Skeletal muscle satellite cell (primary cell): ENCODE results near the gene METTL1.
A peak's percentile ranks its signal among the peaks of the same experiment; 100 is the strongest.

Experiments
- H3K27me3 ChIP-seq: 2 replicates; pipeline ENCODE4 v1.7.0; 2013; ENCODE audit warnings: low read length; ENCODE audit not compliant: control insufficient read depth, insufficient read depth
- H3K36me3 ChIP-seq: 2 replicates; pipeline ENCODE4 v1.7.0; 2013; ENCODE audit warnings: mild to moderate bottlenecking, control low read depth, low read length; ENCODE audit not compliant: insufficient read depth
- H3K4me1 ChIP-seq: 2 replicates; pipeline ENCODE4 v1.7.0; 2013; ENCODE audit warnings: low read length; ENCODE audit not compliant: control insufficient read depth, insufficient read depth
- H3K4me2 ChIP-seq: 2 replicates; pipeline ENCODE4 v1.7.0; 2013; ENCODE audit warnings: mild to moderate bottlenecking, low read length
- H3K4me3 ChIP-seq: 2 replicates; pipeline ENCODE4 v1.7.0; 2013; ENCODE audit warnings: low read length
- H3K9ac ChIP-seq: 2 replicates; pipeline ENCODE4 v1.7.0; 2013; ENCODE audit warnings: mild to moderate bottlenecking, low read depth, low read length, moderate library complexity
- H3K9me3 ChIP-seq: replicated peaks from 2 replicates; pipeline ENCODE4 v1.7.0; 2013; ENCODE audit warnings: mild to moderate bottlenecking, control low read depth, low read length

The METTL1 gene

DNA sequence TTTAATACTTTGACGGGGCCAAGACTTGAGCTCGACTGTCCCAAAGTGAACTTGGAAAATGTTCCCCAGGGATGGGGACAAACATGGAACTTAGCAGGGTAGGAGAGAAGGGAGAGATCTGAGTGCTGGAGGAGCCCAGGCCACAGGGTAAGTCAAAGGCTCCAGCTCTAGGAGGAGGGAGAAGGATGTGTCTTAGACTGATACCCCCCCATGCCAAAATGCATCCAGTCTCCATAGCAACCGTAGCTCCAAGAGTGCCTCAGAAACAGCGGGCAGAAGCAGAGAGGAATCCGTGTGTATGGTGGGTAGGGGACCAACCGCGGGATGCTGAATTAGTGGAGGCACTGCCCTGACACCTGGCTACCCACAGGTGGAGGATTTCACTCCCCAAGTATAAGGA, 32.5 kb downstream of the METTL1 start:
- H3K4me3 ChIP-seq: no peak overlapping the region
- no peaks in the 10 kb centered on the region for H3K9me3 ChIP-seq
- no peak overlapping the region for H3K4me2 ChIP-seq
- H3K4me1 ChIP-seq: peaks cover 19% of the 10 kb centered on the region
- no peak overlapping the region for H3K9ac ChIP-seq
- no peaks in the 10 kb centered on the region for H3K36me3 ChIP-seq
- H3K27me3 ChIP-seq: peaks cover 72% of the 10 kb centered on the region

DNA sequence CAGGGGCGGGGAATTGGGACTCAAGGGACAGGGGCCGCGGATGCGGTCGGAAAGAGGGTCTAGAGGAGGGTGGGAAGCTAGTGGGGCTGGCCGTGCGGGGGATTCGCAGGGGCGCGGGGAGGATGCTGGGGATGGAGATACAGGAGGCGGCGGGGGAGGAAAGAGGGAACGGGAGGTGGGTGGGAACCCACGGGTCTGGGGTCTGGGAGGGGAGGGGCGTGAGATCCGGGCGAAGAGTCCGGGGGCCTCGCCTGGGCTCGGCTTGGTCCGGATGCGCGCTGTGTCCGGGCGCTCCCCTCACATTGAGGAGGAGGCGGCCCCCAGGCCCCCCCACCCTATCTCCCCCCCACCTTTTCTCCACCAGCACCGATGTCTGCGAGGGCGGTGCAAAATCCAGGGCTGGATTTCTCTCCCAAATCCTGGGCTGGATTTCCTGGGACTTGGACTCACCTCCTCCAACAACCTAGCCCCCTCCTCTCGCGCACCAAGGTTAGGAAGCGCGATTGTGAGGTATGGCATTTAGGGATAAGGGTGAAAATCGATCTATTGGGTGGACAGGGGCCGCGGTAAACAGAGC, 33.2 kb downstream of the METTL1 start, which contains the start of gene AGAP2:
Gene AGAP2 (minus strand): TSS at position 82 of the 577 bp plus-strand sequence. CDS start 496 bp downstream, outside the sequence.
- peak within 1 kb of the TSS; percentile 42 for H3K4me3 ChIP-seq

DNA sequence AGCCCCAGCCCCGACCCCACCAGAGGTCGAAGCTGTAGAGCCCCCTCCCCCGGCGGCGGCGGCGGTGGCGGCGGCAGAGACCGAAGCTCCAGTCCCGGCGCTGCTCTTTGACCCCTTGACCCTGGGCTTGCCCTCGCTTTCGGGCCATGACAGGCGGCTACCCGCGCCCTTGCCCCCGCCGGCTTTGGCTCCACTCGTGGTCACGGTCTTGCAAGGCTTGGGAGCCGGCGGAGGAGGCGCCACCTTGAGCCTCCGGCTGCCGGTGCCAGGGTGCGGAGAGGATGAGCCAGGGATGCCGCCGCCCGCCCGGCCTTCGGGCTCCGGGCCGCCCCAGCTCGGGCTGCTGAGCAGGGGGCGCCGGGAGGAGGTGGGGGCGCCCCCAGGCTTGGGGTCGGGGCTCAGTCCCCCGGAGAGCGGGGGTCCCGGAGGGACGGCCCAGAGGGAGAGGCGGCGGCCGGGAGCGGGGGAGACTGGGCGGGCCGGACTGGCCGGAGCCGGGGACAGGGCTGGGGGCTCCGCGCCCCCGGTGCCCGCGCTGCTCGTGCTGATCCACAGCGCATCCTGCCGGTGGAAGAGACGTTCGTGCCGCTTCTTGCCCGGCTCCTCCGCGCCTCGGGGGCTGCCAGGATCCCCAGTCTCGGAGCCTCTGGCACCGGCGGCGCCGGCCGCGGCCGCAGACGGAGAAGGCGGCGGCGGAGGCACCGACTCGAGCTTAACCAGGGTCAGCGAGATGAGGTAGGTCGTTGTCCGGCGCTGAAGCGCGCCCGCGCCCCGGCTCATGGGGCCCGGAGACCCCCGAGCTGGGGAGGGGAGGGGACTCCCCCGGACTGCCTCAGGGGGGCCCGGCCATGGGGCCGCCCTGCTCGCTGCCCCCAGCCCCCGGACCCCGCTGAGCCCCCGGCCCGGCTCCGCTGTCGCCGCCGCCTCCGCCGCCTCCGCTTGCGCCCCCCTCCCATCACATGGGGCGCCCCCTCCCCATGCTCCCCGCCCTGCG, 34.1 kb downstream of the METTL1 start:
- peaks cover 19% of the 10 kb centered on the region for H3K4me1 ChIP-seq
- no peak overlapping the region for H3K9ac ChIP-seq
- H3K4me3 ChIP-seq: peak overlapping the region; percentile 42
- H3K36me3 ChIP-seq: no peaks in the 10 kb centered on the region
- H3K4me2 ChIP-seq: peak overlapping the region; percentile 79
- no peaks in the 10 kb centered on the region for H3K9me3 ChIP-seq
- peaks cover 84% of the 10 kb centered on the region for H3K27me3 ChIP-seq

More for the DNA sequence above, 33.2 kb downstream of the METTL1 start, which contains the start of gene AGAP2:
- H3K27me3 ChIP-seq: peaks cover 78% of the 10 kb centered on the region
- peaks cover 19% of the 10 kb centered on the region for H3K4me1 ChIP-seq
- peak within 1 kb of the TSS; percentile 79 for H3K4me2 ChIP-seq
- no peaks in the 10 kb centered on the region for H3K9me3 ChIP-seq
- no peaks in the 10 kb centered on the region for H3K36me3 ChIP-seq
- H3K9ac ChIP-seq: no peak within 1 kb of the TSS

GRCh38 chr12:57736741-57737466, 35.0 kb downstream of the METTL1 start:
- Histone ChIP-seq H3K27me3 (peaks cover 82% of the 10 kb centered on the region), H3K9ac (no peak overlapping the region), H3K4me1 (peaks cover 19% of the 10 kb centered on the region), H3K9me3 (no peaks in the 10 kb centered on the region), H3K36me3 (no peaks in the 10 kb centered on the region), H3K4me2 (peak overlapping the region; percentile 82), H3K4me3 (no peak overlapping the region)

DNA sequence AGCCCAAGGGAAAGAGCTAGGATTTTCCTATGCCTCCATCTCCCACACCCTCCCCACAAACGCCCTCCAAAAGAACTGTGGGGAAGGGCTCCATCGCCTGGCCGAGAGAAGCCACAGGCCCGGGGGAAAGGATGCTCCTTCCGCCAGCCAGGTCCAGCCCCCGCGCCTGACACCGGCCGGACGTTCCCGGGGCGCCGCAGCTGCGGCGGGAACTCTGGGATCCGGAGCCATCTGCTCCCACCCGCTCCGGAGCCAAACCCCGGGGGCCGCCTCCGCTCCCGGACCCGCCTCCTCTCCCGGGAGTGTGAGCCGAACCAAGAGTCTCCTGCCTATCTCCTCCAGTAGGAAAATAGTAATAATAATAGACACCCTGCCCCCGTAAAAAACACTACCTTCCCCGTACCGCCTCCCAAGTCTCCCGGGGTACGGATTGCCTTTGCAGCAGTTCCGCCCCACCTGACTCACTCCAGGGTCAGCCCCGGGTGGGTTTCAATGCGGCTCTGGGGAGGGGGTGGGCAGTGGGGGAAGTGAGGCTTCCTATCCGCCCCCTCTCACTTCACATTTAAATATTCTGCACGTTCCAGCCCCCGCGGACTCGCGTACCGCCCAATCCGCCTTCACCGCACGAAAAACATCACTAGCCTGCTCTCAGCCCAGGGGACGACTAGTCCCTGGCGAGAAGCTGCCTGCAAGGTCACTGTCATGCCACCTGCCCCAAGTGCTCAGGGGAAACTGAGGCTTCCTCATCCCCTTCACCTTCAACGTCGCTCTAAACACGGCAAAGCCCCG, 35.8 kb downstream of the METTL1 start:
- H3K36me3 ChIP-seq: no peaks in the 10 kb centered on the region
- peak overlapping the region; percentile 21 for H3K9ac ChIP-seq
- peaks cover 19% of the 10 kb centered on the region for H3K4me1 ChIP-seq
- peak overlapping the region; percentile 58 for H3K4me3 ChIP-seq
- peaks cover 75% of the 10 kb centered on the region for H3K27me3 ChIP-seq
- no peaks in the 10 kb centered on the region for H3K9me3 ChIP-seq
- peak overlapping the region; percentile 82 for H3K4me2 ChIP-seq

- no peak overlapping the region for H3K9ac ChIP-seq
- no peaks in the 10 kb centered on the region for H3K36me3 ChIP-seq
- peaks cover 19% of the 10 kb centered on the region for H3K4me1 ChIP-seq
- peak overlapping the region; percentile 82 for H3K4me2 ChIP-seq
- H3K9me3 ChIP-seq: no peaks in the 10 kb centered on the region
- H3K4me3 ChIP-seq: peak overlapping the region; percentile 58
- peaks cover 68% of the 10 kb centered on the region for H3K27me3 ChIP-seq
Measured at GRCh38 chr12:57735198-57735855, 36.6 kb downstream of the METTL1 start.

GRCh38 chr12:57734591-57734990, 37.3 kb downstream of the METTL1 start:
- Histone ChIP-seq H3K36me3 (no peaks in the 10 kb centered on the region), H3K9me3 (no peaks in the 10 kb centered on the region), H3K27me3 (peaks cover 64% of the 10 kb centered on the region), H3K4me3 (no peak overlapping the region), H3K4me2 (no peak overlapping the region), H3K4me1 (peaks cover 19% of the 10 kb centered on the region), H3K9ac (no peak overlapping the region)

GRCh38 chr12:57733928-57734327, 38.0 kb downstream of the METTL1 start:
- H3K9ac ChIP-seq: no peak overlapping the region
- no peaks in the 10 kb centered on the region for H3K36me3 ChIP-seq
- no peaks in the 10 kb centered on the region for H3K9me3 ChIP-seq
- H3K4me3 ChIP-seq: no peak overlapping the region
- peaks cover 19% of the 10 kb centered on the region for H3K4me1 ChIP-seq
- peaks cover 57% of the 10 kb centered on the region for H3K27me3 ChIP-seq
- no peak overlapping the region for H3K4me2 ChIP-seq

DNA sequence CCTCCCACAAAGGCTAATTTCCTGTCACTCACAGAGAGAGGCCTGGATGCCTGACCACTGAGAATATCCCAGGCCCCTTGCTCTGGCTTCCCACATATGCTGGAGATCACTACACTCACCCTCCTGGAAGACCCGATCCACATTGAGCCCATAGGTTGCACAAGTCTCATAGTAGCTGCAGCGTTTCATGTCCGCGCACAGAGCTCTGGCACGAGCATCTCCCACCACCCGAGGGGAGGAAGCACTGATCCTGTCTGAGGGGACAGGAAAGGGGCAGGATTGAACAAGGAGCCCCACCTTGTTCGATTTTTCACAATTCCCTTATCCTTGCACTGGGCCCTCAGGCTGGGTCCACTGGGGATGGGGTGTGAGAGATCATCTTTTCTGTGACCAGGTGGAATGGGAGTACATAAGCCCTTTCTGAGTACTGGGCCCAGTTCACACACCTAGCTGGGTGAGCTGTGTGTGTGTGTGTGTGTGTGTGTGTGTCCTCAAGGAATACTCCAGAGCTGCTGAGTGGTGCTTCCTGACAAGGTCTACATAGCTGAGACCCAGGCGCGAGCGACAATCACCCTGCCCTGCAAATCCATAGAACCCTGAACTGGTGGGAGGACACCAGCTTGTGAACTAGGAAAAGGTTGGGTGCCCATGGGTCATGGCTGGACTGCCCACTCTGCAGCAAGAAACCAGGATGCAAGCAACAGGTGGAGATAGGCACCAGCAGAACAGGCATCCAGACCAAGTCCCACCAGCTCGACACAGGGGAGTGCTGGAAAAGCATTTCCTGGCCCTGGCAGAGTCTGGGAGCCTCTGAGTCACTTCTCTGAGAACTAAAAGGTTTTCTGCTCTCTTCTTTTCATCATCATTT, 38.9 kb downstream of the METTL1 start:
- Histone ChIP-seq H3K36me3 (no peaks in the 10 kb centered on the region), H3K9me3 (no peaks in the 10 kb centered on the region), H3K9ac (no peak overlapping the region), H3K4me3 (no peak overlapping the region), H3K4me2 (no peak overlapping the region), H3K4me1 (peaks cover 18% of the 10 kb centered on the region), H3K27me3 (peaks cover 56% of the 10 kb centered on the region)

GRCh38 chr12:57732270-57732669, 39.6 kb downstream of the METTL1 start:
- Histone ChIP-seq H3K27me3 (peaks cover 49% of the 10 kb centered on the region), H3K36me3 (no peaks in the 10 kb centered on the region), H3K4me1 (peaks cover 12% of the 10 kb centered on the region), H3K9me3 (no peaks in the 10 kb centered on the region), H3K4me3 (no peak overlapping the region), H3K9ac (no peak overlapping the region), H3K4me2 (no peak overlapping the region)
